Measurements from ENCODE around the gene NUP210L. TPM values are rescaled to one million over a fixed set of nuclear protein-coding genes. Genes with fewer than 3 reads are reported as not detected.

Gene NUP210L
- total and polyA plus RNA-seq, 2 of the 13 experiments (the other 11 are each of a cell fraction or from before 2014, with no cell fraction given): not detected

DNA sequence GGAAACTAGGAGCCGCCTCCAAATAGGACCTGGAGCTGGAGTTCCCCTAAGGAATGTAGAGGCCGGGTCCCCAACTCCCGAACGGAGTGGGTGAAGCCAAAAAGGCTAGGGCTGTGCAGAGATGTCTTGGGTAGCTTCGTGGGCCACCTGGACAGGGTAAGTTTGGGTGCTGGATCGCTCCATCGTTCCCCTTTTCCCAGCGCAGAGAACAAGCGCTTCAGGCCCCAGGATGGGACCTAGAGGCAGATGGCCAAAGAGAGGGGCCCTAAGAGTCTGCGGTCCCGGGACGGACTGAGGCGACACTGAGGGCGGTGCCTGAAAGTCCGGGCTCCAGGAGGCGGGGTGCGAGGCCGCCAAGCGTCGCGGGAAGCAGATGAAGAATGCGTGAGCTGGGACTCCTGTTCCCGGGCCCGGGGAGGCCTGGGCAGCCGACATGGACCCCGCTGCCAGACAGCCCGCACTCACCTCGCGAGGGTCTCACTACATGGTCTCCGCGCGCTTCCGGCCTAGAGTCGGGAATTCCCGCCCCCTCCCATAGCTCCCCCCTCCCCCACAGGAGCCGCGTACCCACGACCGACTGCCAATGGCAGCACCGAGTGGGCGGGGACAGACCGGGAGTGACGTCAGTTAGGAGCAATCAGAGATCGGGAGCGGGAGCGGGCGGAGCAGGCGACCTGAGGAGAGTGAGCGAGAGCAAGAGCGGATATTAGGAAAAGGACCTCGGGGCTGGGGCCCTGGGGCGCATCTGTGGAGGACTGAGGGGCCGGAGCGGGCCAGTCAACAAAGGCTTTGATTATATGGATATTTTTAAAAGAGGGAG, 191.6 kb downstream of the NUP210L start, which contains the start of gene SLC39A1 (continued):
- TF ChIP-seq ZNF788 (CRISPR knock-in tag; IDR thresholded peaks at IDR 0.05; ENCODE audit: borderline replicate concordance) (0 out of 2 replicates have a peak, but pooled peaks have one; percentile 35), ZSCAN22 (CRISPR knock-in tag; IDR thresholded peaks at IDR 0.05) (no peak), TAF1 (CRISPR knock-in tag; IDR thresholded peaks at IDR 0.05) (peak; percentile 69), POLR2AphosphoS5 (IDR thresholded peaks at IDR 0.05; ENCODE audit: low read depth, low read length) (peak; percentile 73), MYC (CRISPR knock-in tag; IDR thresholded peaks at IDR 0.05; ENCODE audit: borderline replicate concordance) (peak; percentile 71), ZSCAN9 (CRISPR knock-in tag; IDR thresholded peaks at IDR 0.05; ENCODE audit: borderline replicate concordance) (0 out of 2 replicates have a peak, but pooled peaks have one; percentile 35), MED13 (CRISPR knock-in tag; IDR thresholded peaks at IDR 0.05) (no peak), SYNCRIP (IDR thresholded peaks at IDR 0.05; ENCODE audit: insufficient read depth, low read depth, low read length) (no peak), ZNF616 (CRISPR knock-in tag; IDR thresholded peaks at IDR 0.05; ENCODE audit: low read depth) (peak; percentile 56; the same call in 1 of the 2 replicates), FLYWCH1 (CRISPR knock-in tag; IDR thresholded peaks at IDR 0.05) (no peak), JARID2 (CRISPR knock-in tag; IDR thresholded peaks at IDR 0.05; ENCODE audit: insufficient replicate concordance) (no peak), MXD4 (CRISPR knock-in tag; IDR thresholded peaks at IDR 0.05) (peak; percentile 62), ZNF510 (CRISPR knock-in tag; IDR thresholded peaks at IDR 0.05; ENCODE audit: low read depth) (0 out of 2 replicates have a peak, but pooled peaks have one; percentile 76), NFYB (CRISPR knock-in tag; IDR thresholded peaks at IDR 0.05) (peak; percentile 88), CREM (IDR thresholded peaks at IDR 0.05) (peak; percentile 83), CREM (CRISPR knock-in tag; IDR thresholded peaks at IDR 0.05) (no peak), KLF12 (CRISPR knock-in tag; IDR thresholded peaks at IDR 0.05; ENCODE audit: borderline replicate concordance) (peak; percentile 92; the same call in 1 of the 2 replicates), DR1 (CRISPR knock-in tag; IDR thresholded peaks at IDR 0.05) (peak; percentile 76; the same call in 1 of the 2 replicates), SRSF1 (optimal IDR thresholded peaks at IDR 0.05; ENCODE audit: low read depth, low read length) (peak; percentile 43)
- TF ChIP-seq, protein P1, sequence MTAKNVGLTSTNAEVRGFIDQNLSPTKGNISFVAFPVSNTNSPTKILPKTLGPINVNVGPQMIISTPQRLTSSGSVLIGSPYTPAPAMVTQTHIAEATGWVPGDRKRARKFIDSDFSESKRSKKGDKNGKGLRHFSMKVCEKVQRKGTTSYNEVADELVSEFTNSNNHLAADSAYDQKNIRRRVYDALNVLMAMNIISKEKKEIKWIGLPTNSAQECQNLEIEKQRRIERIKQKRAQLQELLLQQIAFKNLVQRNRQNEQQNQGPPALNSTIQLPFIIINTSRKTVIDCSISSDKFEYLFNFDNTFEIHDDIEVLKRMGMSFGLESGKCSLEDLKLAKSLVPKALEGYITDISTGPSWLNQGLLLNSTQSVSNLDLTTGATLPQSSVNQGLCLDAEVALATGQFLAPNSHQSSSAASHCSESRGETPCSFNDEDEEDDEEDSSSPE (CRISPR knock-in tag; IDR thresholded peaks at IDR 0.05): peak; percentile 46
- TF ChIP-seq, protein P2, sequence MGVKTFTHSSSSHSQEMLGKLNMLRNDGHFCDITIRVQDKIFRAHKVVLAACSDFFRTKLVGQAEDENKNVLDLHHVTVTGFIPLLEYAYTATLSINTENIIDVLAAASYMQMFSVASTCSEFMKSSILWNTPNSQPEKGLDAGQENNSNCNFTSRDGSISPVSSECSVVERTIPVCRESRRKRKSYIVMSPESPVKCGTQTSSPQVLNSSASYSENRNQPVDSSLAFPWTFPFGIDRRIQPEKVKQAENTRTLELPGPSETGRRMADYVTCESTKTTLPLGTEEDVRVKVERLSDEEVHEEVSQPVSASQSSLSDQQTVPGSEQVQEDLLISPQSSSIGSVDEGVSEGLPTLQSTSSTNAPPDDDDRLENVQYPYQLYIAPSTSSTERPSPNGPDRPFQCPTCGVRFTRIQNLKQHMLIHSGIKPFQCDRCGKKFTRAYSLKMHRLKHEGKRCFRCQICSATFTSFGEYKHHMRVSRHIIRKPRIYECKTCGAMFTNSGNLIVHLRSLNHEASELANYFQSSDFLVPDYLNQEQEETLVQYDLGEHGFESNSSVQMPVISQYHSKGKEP (CRISPR knock-in tag; IDR thresholded peaks at IDR 0.05): no peak
- TF ChIP-seq, protein P3, sequence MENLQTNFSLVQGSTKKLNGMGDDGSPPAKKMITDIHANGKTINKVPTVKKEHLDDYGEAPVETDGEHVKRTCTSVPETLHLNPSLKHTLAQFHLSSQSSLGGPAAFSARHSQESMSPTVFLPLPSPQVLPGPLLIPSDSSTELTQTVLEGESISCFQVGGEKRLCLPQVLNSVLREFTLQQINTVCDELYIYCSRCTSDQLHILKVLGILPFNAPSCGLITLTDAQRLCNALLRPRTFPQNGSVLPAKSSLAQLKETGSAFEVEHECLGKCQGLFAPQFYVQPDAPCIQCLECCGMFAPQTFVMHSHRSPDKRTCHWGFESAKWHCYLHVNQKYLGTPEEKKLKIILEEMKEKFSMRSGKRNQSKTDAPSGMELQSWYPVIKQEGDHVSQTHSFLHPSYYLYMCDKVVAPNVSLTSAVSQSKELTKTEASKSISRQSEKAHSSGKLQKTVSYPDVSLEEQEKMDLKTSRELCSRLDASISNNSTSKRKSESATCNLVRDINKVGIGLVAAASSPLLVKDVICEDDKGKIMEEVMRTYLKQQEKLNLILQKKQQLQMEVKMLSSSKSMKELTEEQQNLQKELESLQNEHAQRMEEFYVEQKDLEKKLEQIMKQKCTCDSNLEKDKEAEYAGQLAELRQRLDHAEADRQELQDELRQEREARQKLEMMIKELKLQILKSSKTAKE (CRISPR knock-in tag; IDR thresholded peaks at IDR 0.05; ENCODE audit: borderline replicate concordance): no peak
- TF ChIP-seq, protein P4, sequence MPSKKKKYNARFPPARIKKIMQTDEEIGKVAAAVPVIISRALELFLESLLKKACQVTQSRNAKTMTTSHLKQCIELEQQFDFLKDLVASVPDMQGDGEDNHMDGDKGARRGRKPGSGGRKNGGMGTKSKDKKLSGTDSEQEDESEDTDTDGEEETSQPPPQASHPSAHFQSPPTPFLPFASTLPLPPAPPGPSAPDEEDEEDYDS (CRISPR knock-in tag; IDR thresholded peaks at IDR 0.05): peak; percentile 79
- TF ChIP-seq, protein P5, sequence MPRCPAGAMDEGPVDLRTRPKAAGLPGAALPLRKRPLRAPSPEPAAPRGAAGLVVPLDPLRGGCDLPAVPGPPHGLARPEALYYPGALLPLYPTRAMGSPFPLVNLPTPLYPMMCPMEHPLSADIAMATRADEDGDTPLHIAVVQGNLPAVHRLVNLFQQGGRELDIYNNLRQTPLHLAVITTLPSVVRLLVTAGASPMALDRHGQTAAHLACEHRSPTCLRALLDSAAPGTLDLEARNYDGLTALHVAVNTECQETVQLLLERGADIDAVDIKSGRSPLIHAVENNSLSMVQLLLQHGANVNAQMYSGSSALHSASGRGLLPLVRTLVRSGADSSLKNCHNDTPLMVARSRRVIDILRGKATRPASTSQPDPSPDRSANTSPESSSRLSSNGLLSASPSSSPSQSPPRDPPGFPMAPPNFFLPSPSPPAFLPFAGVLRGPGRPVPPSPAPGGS (CRISPR knock-in tag; IDR thresholded peaks at IDR 0.05): no peak

Data from HepG2 (cell line).